Embryonic facial prominence (tissue), 1 donor: ENCODE results near the gene SYNC.
A peak's percentile ranks its signal among the peaks of the same experiment; 100 is the strongest.
"Not testable (repeated sequence)": the region's sequence is repeated elsewhere in the genome, so short reads cannot be mapped to it uniquely, and the experiment has no call there.

ENCODE experiments used
- DNase-seq: peaks from one replicate; pipeline ENCODE4 v3.0.0-alpha.2; 2016; ENCODE audit errors: extremely low spot score

SYNC gene

GRCh38 chr1:32693455-32694174, 9.0 kb downstream of the SYNC start:
- no peak for DNase-seq

- no peak for DNase-seq
Measured at GRCh38 chr1:32686387-32686786, 16.2 kb downstream of the SYNC start.

GRCh38 chr1:32685498-32685897, 17.1 kb downstream of the SYNC start:
- DNase-seq = no peak

- DNase-seq = no peak
Measured at GRCh38 chr1:32684167-32684811, 18.3 kb downstream of the SYNC start.

- no peak for DNase-seq
Measured at GRCh38 chr1:32683397-32683796, 19.2 kb downstream of the SYNC start.

GRCh38 chr1:32681999-32682398, 20.6 kb downstream of the SYNC start:
- no peak for DNase-seq

GRCh38 chr1:32681509-32681908, 21.1 kb downstream of the SYNC start:
- no peak for DNase-seq

GRCh38 chr1:32680642-32681041, 21.9 kb downstream of the SYNC start:
- no peak for DNase-seq

- not testable (repeated sequence) for DNase-seq
Measured at GRCh38 chr1:32679993-32680392, 22.6 kb downstream of the SYNC start.

GRCh38 chr1:32676945-32677344, 25.6 kb downstream of the SYNC start:
- no peak for DNase-seq

GRCh38 chr1:32668716-32669115, 33.9 kb downstream of the SYNC start:
- DNase-seq = not testable (repeated sequence)

GRCh38 chr1:32666901-32667566, 35.5 kb downstream of the SYNC start:
- no peak for DNase-seq

GRCh38 chr1:32665915-32666314, 36.7 kb downstream of the SYNC start:
- DNase-seq = no peak

- no peak for DNase-seq
Measured at GRCh38 chr1:32659581-32659980, 43.0 kb downstream of the SYNC start.

GRCh38 chr1:32652244-32652962, 50.2 kb downstream of the SYNC start:
- no peak for DNase-seq

- no peak for DNase-seq
Measured at GRCh38 chr1:32651461-32652073, 51.0 kb downstream of the SYNC start.

GRCh38 chr1:32650752-32651460, 51.7 kb downstream of the SYNC start, which contains the start of gene RBBP4:
Gene RBBP4, plus strand, starts transcription at chr1:32651208. Its CDS starts 99 bp downstream, at chr1:32651307.
- peak; percentile 94 for DNase-seq

- DNase-seq = peak; percentile 92
Measured at GRCh38 chr1:32650248-32650751, 52.3 kb downstream of the SYNC start, which contains the start of gene ZBTB8OS. Gene ZBTB8OS, minus strand, starts transcription at chr1:32650550. Its CDS starts 21 bp downstream, at chr1:32650529.

- no peak for DNase-seq
Measured at GRCh38 chr1:32647308-32648134, 55.0 kb downstream of the SYNC start.

GRCh38 chr1:32644426-32644825, 58.1 kb downstream of the SYNC start:
- no peak for DNase-seq
